Stimulated activated naive B cell treated with anti-CD40 and anti-IgM and Interleukin-4, amounts not matched to agents 10 μg/mL and 1 μg/mL and 100 μg/mL, for 72 hours (primary cell): ENCODE results near the gene PKD1.
A peak's percentile ranks its signal among the peaks of the same experiment; 100 is the strongest.

ENCODE experiments used
- ATAC-seq, 2 donors: fragments of 150-1000 bp; cut with Tn5 transposase; replicated peaks; 2 replicates each; pipeline ENCODE4 v1.10.0; 2021; ENCODE audit warnings: moderate library complexity in 1 of 2
- DNase-seq: peaks from one replicate; pipeline ENCODE4 v3.0.0; 2021
- H3K27ac Mint-ChIP-seq: one replicate; pipeline ENCODE4 v1.8.0; 2022; ENCODE audit warnings: mild to moderate bottlenecking, mixed read lengths
- H3K27me3 Mint-ChIP-seq, 2 donors: one replicate each; pipeline ENCODE4 v1.8.0; 2022; ENCODE audit warnings: mixed read lengths in 2 of 2
- H3K36me3 Mint-ChIP-seq, 2 donors: one replicate each; pipeline ENCODE4 v1.8.0; 2022; ENCODE audit warnings: mixed read lengths in 2 of 2, mild to moderate bottlenecking in 1 of 2
- H3K4me1 Mint-ChIP-seq, 2 donors: one replicate each; pipeline ENCODE4 v1.8.0; 2022; ENCODE audit warnings: mixed read lengths in 2 of 2, mild to moderate bottlenecking in 1 of 2
- H3K4me3 Mint-ChIP-seq, 2 donors: one replicate each; pipeline ENCODE4 v1.8.0; 2022; ENCODE audit warnings: mild to moderate bottlenecking in 2 of 2, mixed read lengths in 2 of 2, moderate library complexity in 1 of 2
- H3K9me3 Mint-ChIP-seq, 2 donors: one replicate each; pipeline ENCODE4 v1.8.0; 2022; ENCODE audit warnings: mixed read lengths in 2 of 2, mild to moderate bottlenecking in 1 of 2

The PKD1 gene

GRCh38 chr16:2160915-2161551, 25.3 kb upstream of the PKD1 start:
- Mint-ChIP-seq H3K27ac (peak overlapping the region; percentile 76), H3K36me3 (peaks cover 10 to 21% of the 10 kb centered on the region in 2 donors), H3K9me3 (no peaks in the 10 kb centered on the region), H3K4me1 (peaks cover 31 to 66% of the 10 kb centered on the region in 2 donors), H3K4me3 (no peak overlapping the region), H3K27me3 (no peaks in the 10 kb centered on the region)
- ATAC-seq (peak; percentile 39 to 42), DNase-seq (no peak)

GRCh38 chr16:2159175-2159838, 23.6 kb upstream of the PKD1 start:
- H3K27ac Mint-ChIP-seq, result peak overlapping the region; percentile 66
- no peaks in the 10 kb centered on the region for H3K27me3 Mint-ChIP-seq
- peak overlapping the region; percentile 25 to 41 for H3K4me3 Mint-ChIP-seq
- no peak for ATAC-seq
- DNase-seq, result no peak
- H3K9me3 Mint-ChIP-seq, result no peaks in the 10 kb centered on the region
- peaks cover 31 to 77% of the 10 kb centered on the region in 2 donors for H3K4me1 Mint-ChIP-seq
- peaks cover 20 to 28% of the 10 kb centered on the region in 2 donors for H3K36me3 Mint-ChIP-seq

- no peaks in the 10 kb centered on the region for H3K9me3 Mint-ChIP-seq
- H3K27ac Mint-ChIP-seq, result peak overlapping the region; percentile 51
- no peaks in the 10 kb centered on the region for H3K27me3 Mint-ChIP-seq
- DNase-seq (no peak), ATAC-seq (no peak)
- H3K36me3 Mint-ChIP-seq, result peaks cover 30 to 38% of the 10 kb centered on the region in 2 donors
- peaks cover 31 to 86% of the 10 kb centered on the region in 2 donors for H3K4me1 Mint-ChIP-seq
- peak overlapping the region in 1 of 2 donors; percentile 70 for H3K4me3 Mint-ChIP-seq
Measured at GRCh38 chr16:2158262-2158638, 22.6 kb upstream of the PKD1 start.

- Mint-ChIP-seq H3K27ac (peak overlapping the region; percentile 51), H3K36me3 (peaks cover 35 to 44% of the 10 kb centered on the region in 2 donors), H3K27me3 (no peaks in the 10 kb centered on the region), H3K4me3 (peak overlapping the region; percentile 96), H3K9me3 (no peaks in the 10 kb centered on the region), H3K4me1 (peaks cover 32 to 86% of the 10 kb centered on the region in 2 donors)
- no peak for ATAC-seq
- DNase-seq, result no peak
Measured at GRCh38 chr16:2157480-2158261, 22.0 kb upstream of the PKD1 start.

- no peaks in the 10 kb centered on the region for H3K27me3 Mint-ChIP-seq
Measured at GRCh38 chr16:2156849-2157224, 21.1 kb upstream of the PKD1 start.

GRCh38 chr16:2155977-2156848, 20.5 kb upstream of the PKD1 start:
- H3K27ac Mint-ChIP-seq, result peak overlapping the region; percentile 97
- ATAC-seq (no peak), DNase-seq (no peak)
- peaks cover 41 to 54% of the 10 kb centered on the region in 2 donors for H3K36me3 Mint-ChIP-seq
- H3K9me3 Mint-ChIP-seq, result no peaks in the 10 kb centered on the region
- peak overlapping the region; percentile 96 for H3K4me3 Mint-ChIP-seq
- peaks cover 38 to 87% of the 10 kb centered on the region in 2 donors for H3K4me1 Mint-ChIP-seq
- no peaks in the 10 kb centered on the region for H3K27me3 Mint-ChIP-seq

More at GRCh38 chr16:2156849-2157224, 21.1 kb upstream of the PKD1 start:
- peak overlapping the region; percentile 11 for H3K27ac Mint-ChIP-seq
- peaks cover 36 to 48% of the 10 kb centered on the region in 2 donors for H3K36me3 Mint-ChIP-seq
- H3K9me3 Mint-ChIP-seq, result no peaks in the 10 kb centered on the region
- H3K4me3 Mint-ChIP-seq, result peak overlapping the region; percentile 96
- H3K4me1 Mint-ChIP-seq, result peaks cover 33 to 87% of the 10 kb centered on the region in 2 donors
- ATAC-seq (no peak), DNase-seq (no peak)

GRCh38 chr16:2155091-2155950, 19.6 kb upstream of the PKD1 start, which contains the start of gene TRAF7:
Gene TRAF7, plus strand, starts transcription at chr16:2155782. Its CDS starts 8,139 bp downstream, at chr16:2163921.
- peak; percentile 99 for DNase-seq
- Mint-ChIP-seq H3K27me3 (no peaks in the 10 kb centered on the region), H3K4me1 (peaks cover 42 to 89% of the 10 kb centered on the region in 2 donors), H3K36me3 (peaks cover 48 to 60% of the 10 kb centered on the region in 2 donors), H3K9me3 (no peaks in the 10 kb centered on the region), H3K4me3 (peak within 1 kb of the TSS; percentile 96), H3K27ac (peak within 1 kb of the TSS; percentile 97)
- ATAC-seq, result peak; percentile 91 to 95

- ATAC-seq (no peak), DNase-seq (no peak)
- H3K36me3 Mint-ChIP-seq, result peaks cover 54 to 65% of the 10 kb centered on the region in 2 donors
- no peaks in the 10 kb centered on the region for H3K9me3 Mint-ChIP-seq
- peaks cover 47 to 91% of the 10 kb centered on the region in 2 donors for H3K4me1 Mint-ChIP-seq
- H3K4me3 Mint-ChIP-seq, result peak overlapping the region; percentile 80 to 96
- H3K27ac Mint-ChIP-seq, result peak overlapping the region; percentile 95
- H3K27me3 Mint-ChIP-seq, result no peaks in the 10 kb centered on the region
Measured at GRCh38 chr16:2154533-2155090, 18.9 kb upstream of the PKD1 start.

- Mint-ChIP-seq H3K4me3 (peak overlapping the region; percentile 80 to 96), H3K27me3 (no peaks in the 10 kb centered on the region), H3K27ac (peak overlapping the region; percentile 95), H3K36me3 (peaks cover 50 to 62% of the 10 kb centered on the region in 2 donors), H3K4me1 (peaks cover 42 to 83% of the 10 kb centered on the region in 2 donors), H3K9me3 (no peaks in the 10 kb centered on the region)
- no peak for DNase-seq
- no peak for ATAC-seq
Measured at GRCh38 chr16:2152695-2153506, 17.2 kb upstream of the PKD1 start.

- peak overlapping the region; percentile 80 to 96 for H3K4me3 Mint-ChIP-seq
- no peaks in the 10 kb centered on the region for H3K27me3 Mint-ChIP-seq
- ATAC-seq (no peak), DNase-seq (no peak)
- H3K9me3 Mint-ChIP-seq, result no peaks in the 10 kb centered on the region
- peak overlapping the region; percentile 95 for H3K27ac Mint-ChIP-seq
- peaks cover 32 to 73% of the 10 kb centered on the region in 2 donors for H3K4me1 Mint-ChIP-seq
- peaks cover 48 to 54% of the 10 kb centered on the region in 2 donors for H3K36me3 Mint-ChIP-seq
Measured at GRCh38 chr16:2151188-2152091, 15.7 kb upstream of the PKD1 start.

GRCh38 chr16:2150418-2151187, 14.9 kb upstream of the PKD1 start:
- H3K27ac Mint-ChIP-seq, result peak overlapping the region; percentile 95
- H3K4me1 Mint-ChIP-seq, result peaks cover 30 to 68% of the 10 kb centered on the region in 2 donors

More at GRCh38 chr16:2150418-2151187, 14.9 kb upstream of the PKD1 start:
- Mint-ChIP-seq H3K36me3 (peaks cover 48 to 54% of the 10 kb centered on the region in 2 donors), H3K4me3 (peak overlapping the region; percentile 78 to 80), H3K9me3 (no peaks in the 10 kb centered on the region), H3K27me3 (no peaks in the 10 kb centered on the region)
- no peak for DNase-seq
- no peak for ATAC-seq
